Effector CD8-positive, alpha-beta T cell (primary cell): ENCODE results near the gene NPAS3.

Experiments
- DNase-seq: peaks from one replicate; lab custom pipeline; 2025; lab: John Stamatoyannopoulos, UW

The NPAS3 gene

GRCh38 chr14:33184587-33184986 lies 245.9 kb downstream of the NPAS3 start:
- no peak for DNase-seq

DNA sequence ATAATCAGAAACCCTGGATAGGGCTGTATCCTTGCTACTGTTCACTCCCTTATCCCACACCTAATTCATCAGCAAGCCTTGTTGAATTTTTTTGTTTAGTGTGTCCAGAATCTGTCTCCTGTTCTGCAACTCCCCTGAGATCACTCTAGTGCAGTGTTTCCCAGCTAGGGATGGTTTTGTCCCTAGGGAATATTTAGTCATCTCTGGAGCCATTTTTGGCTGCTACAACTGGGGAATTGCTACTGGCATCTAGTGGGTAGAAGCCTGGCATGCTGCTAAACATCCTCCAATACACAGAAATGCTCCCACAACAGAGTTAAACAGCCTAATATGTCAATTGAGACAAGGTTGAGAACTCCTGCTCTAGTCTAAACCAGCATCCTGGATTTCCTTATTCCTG lies 248.0 kb downstream of the NPAS3 start:
- DNase-seq, result no peak

- no peak for DNase-seq
These were observed 250.2 kb downstream of the NPAS3 start for GRCh38 chr14:33188880-33189279.

- no peak for DNase-seq
These were observed 253.2 kb downstream of the NPAS3 start for GRCh38 chr14:33191855-33192254.

GRCh38 chr14:33194551-33194950 lies 255.9 kb downstream of the NPAS3 start:
- no peak for DNase-seq

- no peak for DNase-seq
These were observed 260.0 kb downstream of the NPAS3 start for GRCh38 chr14:33198684-33199083.

DNA sequence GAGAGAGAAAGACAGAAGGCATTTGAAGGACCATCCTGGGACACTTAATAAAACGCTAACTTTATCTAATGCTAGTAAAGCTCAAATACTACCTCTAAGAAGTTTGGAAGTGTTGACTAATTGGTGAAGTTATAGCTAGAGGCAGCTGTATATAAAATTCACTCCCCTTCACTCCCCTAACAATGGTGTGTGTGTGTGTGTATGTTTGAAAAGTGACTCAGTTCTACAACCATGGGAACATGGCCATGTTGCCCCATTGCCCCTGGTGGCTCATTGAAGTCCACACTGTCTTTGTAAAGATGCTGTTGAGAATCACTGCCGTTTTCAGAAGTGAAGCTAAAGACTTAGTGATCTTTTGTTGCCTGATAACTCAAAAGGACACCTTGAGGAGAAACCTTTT lies 262.4 kb downstream of the NPAS3 start:
- DNase-seq, result no peak

DNA sequence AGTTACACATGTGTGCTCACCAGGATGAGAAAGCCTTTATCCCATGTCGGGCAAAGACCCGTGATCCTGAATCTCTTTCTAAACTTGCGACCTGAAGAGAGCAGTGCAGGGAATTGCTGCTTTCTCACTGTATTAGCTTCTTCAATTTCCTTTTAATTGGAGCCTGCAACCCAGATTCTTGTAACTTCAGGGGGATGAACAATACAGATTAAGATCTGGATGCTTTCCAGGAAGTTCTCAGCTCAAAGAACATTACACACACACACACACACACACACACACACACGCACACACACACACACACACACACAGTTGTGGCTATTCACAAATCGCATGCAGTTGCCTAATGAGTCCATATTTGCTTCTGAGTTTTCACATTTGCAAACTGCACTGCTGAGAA lies 268.3 kb downstream of the NPAS3 start:
- DNase-seq, result no peak

DNA sequence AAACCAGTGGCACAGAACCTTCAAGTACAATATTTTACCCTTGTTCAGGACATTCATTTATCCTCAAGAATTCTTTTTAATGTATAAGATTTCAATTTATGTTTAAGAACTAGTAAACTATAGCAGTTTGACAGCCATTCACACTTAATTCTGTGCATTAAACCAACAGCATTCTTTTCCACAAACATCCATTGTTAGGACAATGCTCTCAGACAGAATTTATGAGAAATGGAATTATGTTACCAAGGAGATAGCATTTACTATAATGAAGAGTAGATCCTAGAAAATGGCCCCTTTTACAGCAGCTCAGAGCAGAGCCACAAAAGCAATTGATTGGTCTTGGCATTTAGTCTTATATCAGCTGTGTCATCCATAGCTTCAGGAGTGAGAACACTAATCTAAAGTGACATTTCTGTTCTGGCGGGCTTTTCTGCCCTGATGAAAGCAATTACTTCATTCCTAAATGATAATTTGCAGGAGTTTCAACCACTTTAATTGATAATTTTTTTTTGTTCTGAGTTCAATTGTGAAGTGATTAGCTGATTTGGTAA lies 268.9 kb downstream of the NPAS3 start:
- DNase-seq, result no peak

DNA sequence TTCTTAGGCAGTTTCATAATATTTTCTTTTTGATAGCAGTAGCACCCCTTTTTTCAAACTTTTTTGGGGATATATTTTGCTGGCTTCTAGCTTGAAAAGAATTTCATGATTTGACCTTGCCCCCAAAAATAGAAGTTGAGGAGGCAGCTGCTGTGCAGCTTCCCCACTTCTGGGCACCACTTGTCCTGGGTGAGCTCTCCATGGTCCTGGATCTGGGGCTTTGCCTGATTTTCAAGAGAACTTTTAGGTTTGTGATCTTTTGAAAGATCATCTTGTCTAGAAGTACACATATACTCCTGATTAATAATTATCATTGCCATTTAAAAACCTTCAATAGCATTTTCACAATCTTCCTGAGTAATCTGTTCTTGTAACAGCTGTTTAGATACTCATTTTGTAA lies 271.6 kb downstream of the NPAS3 start:
- no peak for DNase-seq

DNA sequence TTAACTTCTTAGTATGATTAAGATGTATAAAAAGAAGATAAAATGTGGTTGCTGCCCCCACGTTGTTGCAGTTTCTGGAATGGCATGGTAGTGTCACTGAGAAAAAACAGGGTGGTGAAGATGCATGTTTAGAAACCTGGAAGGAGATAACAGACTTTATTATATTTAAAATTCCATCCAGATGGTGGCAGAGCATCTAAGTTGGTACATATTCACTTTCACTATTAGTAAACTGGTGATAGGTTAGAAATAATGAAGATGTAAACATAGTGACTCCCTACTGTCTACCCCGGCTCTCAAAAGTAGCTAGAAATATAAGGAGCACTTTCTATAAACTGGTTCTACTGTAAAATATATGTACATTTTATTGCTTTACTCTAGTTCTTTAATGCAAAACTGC lies 279.3 kb downstream of the NPAS3 start:
- DNase-seq, result no peak

DNA sequence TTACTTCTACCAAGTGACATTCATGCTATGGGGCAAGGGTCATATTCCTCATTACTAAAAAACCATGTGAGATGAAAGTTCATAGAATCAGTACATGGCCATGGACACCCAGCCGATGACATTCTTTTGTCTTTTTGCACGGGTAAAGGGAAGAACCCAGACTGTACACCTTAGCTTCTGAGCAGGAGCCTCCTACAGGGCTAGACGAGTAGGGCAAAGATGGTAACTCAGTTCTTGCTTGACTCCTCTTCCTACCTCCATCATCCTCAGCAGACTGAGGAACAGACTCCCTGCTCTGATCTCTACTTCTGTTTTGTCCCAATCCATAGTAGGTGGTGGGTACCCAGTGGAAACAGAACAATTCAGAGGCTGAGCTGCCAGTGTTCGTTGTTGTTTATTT lies 281.3 kb downstream of the NPAS3 start:
- no peak for DNase-seq

- no peak for DNase-seq
These were observed 290.7 kb downstream of the NPAS3 start for GRCh38 chr14:33229269-33229929.

GRCh38 chr14:33230021-33230420 lies 291.3 kb downstream of the NPAS3 start:
- no peak for DNase-seq

GRCh38 chr14:33232031-33232430 lies 293.4 kb downstream of the NPAS3 start:
- DNase-seq, result no peak

DNA sequence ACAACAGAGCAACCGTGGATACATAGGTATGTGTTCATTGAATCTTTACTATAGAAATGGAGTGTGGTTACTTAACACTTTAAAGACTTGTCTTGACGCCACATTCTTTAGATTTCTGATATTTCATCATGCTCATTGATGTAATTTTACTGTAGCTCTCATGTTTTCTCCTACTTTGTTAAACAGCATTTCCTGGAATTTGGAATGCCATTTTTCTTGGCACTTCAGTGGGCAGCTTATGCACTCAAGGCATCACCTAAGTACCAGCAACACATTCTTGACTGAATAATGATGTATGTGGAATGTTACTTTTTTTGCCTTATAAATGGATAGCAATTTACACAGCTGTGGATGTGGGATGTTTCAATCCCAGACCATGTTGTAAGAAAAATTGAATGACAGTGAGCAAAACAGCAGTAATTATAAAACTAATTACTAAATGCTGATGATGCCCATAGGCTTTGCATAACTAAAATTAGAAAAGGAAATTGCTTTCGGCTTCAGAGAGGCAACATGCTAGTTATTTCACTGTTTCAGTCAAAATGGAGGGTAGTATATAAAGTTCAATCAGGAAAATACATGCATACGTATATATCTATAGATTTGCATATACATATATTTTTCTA lies 298.5 kb downstream of the NPAS3 start:
- DNase-seq, result no peak

DNA sequence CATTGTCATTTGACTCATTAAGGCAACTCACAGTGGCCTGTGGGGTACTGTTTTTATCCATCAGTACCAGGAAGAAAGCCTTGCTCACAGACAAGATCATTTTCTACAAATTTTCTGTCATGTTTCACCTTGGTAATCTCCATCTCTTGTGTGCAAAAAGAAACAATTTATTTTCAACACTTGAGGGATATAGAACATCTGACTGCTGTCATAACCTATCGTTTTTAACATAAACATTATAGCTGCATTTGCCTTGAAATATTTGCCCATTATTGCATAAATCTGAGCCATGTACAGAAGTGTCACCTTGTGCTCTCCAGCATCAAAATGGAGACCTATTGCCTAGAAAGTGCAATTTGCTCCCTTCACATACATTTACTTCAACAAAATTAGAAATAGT lies 300.8 kb downstream of the NPAS3 start:
- DNase-seq, result no peak

GRCh38 chr14:33240466-33240865 lies 301.8 kb downstream of the NPAS3 start:
- no peak for DNase-seq

DNA sequence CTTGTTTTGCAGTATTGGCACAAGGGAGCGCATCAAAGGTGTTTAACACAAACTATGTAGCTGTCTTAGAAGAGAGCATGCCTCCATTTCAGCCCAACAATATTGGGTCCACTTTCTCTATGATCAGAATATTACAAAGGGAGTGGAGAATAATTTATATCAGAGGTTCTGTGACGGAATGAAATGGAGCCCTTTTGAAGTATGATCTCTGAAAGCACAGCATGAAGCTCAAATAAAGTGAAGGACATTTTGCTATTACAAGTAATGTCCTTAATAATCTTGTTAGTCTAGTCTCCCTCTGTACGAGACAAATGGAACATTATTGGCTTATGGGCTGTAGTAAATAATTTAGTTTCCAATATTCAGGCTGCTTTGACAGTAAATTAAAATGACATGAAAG lies 302.7 kb downstream of the NPAS3 start:
- DNase-seq, result no peak

DNA sequence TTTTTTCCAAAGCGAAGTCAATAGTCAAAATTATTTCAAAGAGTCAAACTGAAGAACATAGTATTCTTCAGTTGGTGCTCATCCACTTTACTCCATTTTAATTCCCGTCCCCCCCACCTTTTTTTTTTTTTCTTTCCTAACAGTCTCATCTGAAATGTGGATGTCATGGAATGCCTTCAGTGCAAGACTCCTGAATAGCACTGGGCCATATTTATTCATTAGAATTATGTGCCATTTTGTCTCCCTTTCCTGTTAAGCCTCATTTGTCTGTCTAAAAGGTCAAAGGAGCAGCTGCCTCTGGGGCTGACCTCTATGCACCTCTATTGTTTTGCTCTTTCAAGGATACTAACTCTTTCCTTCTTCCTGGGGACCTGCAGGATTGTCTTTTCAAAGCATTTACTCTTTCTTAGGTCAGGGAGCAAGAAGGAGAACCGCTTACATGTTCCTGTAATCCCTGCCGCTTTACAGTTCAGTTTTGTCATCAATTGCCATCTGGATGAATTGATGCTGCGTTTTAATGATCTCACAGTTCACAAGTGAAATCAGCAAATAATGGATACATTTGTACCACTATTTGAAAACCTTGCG lies 310.6 kb downstream of the NPAS3 start:
- no peak for DNase-seq

GRCh38 chr14:33250963-33251362 lies 312.3 kb downstream of the NPAS3 start:
- DNase-seq, result no peak

DNA sequence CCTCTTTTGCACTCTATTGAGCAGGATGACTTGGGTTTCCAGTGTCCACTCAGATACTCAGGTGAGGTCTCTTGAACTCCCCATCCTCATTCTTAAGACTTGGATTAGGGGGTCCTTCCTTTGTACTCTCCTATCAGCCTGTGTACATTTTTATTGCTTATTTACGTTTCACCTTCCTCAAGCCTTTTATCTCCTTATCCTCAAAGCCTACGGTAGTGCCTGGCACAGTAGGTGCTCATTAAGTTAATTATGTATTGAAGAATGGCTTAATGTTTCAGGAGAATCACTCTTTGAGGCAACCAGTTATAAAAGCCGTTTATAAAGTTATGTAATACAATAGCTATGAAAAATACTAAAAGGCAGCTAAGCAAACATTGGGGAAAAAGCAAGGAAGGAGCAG lies 315.7 kb downstream of the NPAS3 start:
- no peak for DNase-seq

DNA sequence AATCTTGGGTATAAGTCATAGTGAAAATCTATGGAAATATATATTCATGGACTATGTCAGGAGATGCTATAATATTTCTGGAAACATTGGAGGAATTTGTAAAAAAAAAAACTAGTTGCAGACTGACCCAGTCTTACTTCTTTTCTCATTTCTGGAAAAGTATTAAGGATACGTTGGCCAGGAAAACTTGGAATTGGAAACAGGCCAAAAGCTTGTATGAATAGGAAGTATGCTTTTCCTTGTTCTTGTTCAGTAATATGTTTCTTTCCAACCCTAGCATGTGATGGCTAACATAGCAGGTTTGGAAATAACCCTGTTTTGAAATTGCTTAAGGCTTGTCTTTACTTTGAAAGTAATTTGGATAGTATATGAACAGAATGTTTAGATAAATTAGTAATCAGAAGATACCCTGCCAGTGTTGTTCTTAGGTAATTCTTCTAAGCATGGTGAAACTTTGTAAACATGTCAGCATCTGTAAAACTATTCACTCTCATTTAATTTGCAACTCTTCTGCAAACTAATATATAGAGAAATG lies 316.2 kb downstream of the NPAS3 start:
- DNase-seq, result no peak
